ENCODE data around the gene TRAPPC3L. TPM values are rescaled to one million over a fixed set of nuclear protein-coding genes. Genes with fewer than 3 reads are reported as not detected.

TRAPPC3L gene
- total RNA-seq, 1 donor from 2014 or later = not detected

DNA sequence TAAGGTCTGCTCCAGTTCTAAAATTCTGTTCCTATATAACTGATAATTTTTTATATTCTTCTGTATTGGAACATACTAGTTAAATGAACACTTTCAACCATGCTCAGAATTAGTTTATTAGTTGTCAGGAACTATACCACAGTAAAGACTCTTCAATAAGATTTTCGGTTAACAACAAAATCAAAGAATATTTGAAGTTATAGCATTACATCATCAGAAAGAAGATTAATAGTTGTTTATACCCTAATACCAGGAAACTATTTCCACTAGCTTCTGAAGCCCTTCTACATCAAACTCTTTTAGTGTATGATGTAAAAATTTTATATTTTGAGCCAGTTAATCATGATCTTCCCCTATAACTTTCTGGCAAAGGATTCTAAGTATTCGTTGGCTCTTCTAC is 14.6 kb upstream of the TRAPPC3L start:
- no peak for DNase-seq (ENCODE audit: extremely low read depth, low read depth, low spot score)

DNA sequence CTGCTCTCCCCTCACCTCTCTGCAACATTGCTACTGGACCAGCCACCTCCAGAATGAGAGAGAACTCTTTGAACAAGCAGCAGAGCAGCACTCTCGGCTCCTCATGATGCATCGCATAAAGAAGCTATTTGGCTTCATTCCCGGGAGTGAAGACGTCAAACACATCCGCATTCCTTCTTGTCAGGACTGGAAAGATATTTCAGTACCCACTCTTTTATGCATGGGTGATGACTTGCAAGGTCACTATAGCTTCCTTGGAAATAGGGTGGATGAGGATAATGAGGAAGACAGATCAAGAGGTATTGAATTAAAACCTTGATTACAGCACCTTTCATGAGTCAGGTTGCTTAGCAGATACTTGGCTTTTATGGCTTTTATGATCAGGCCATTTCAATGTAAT is 12.4 kb upstream of the TRAPPC3L start:
- DNase-seq (ENCODE audit: extremely low read depth, low read depth, low spot score) = peak; percentile 77

DNA sequence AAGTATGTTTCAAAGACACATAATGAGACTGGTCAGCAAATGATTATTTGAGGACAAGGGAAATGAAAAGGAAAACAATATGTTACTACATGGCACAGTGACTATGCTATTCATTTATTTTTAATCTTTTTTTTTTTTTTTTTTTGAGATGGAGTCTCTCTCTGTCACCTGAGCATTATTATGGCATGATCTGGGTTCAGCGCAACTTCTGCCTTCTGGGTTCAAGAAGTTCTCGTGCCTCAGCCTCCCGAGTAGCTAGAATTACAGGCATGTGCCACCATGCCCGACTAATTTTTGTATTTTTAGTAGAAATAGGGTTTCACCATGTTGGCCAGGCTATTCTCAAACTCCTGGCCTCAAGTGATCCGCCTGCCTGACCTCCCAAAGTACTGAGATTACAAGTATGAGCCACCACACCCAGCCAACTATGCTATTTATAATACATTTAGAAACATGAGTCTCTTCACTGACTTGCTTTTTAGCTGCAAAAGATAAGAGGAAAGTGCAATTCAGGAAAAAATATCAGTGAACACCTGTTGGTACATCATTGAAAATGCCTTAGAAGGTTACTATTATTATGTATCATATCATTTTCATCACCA is 11.4 kb upstream of the TRAPPC3L start:
- no peak for DNase-seq (ENCODE audit: extremely low read depth, low read depth, low spot score)

DNA sequence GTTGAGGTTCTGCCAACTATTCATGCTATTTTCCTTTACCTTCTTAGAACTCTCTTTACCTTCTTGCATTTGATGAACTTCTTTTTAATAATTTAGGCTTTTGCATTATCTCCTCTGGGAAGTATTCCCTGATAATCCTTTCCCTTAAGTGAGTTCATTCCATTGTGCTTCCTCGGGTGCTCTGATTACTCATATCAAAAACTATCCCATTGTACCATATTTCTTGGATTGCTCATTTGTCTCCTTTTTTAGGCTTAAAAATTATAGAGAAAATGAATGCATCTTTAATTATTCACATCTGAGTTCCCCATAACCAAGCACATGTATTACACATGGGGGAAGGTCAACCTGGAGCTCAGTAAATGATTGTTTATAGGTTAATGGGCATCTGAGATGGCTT is 10.6 kb upstream of the TRAPPC3L start:
- DNase-seq (ENCODE audit: extremely low read depth, low read depth, low spot score) = no peak

DNA sequence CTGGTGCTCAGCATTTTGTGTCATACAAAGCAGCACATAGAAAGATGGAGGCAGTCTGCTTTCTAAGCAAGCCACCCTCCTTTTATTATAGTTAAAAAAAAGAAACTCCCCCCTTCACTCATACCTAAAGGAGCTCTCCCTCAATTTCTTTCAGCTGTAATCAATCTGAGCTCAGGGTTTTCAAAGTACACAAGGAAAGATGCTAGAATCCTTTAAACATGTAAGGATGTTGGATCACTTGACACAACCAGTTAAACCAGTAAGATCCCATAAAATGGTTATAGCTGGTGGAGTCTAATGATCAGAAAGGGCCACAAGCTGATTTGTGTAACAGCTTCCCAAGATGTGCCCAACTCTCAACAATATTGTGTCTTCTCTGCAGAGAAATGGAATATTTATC is 8.0 kb upstream of the TRAPPC3L start, which contains the start of gene CALHM4:
CALHM4 (plus strand) TSS at position 301 of the 400 bp plus-strand sequence; CDS start at position 344, 43 bp downstream.
- DNase-seq (ENCODE audit: extremely low read depth, low read depth, low spot score) = no peak

DNA sequence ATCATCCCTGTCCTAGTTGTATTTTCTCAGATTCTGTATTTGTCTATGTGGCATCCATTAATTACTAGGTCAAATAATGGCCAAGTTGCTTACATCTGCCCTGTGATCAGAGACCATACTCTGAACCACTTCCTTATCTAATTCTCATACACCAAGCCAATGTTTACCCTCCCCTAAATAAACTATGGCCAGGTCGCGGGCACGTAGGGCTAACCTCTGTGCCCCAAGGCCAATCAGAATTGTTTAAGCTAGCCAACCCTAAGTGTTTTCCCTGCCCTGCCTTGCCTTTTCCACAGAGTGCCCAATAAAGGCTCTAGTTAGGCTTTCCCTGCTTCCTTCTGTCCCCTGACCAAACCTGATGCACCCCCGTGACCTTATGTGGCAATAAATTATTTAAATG is 5.3 kb upstream of the TRAPPC3L start:
- DNase-seq (ENCODE audit: extremely low read depth, low read depth, low spot score) = no peak

DNA sequence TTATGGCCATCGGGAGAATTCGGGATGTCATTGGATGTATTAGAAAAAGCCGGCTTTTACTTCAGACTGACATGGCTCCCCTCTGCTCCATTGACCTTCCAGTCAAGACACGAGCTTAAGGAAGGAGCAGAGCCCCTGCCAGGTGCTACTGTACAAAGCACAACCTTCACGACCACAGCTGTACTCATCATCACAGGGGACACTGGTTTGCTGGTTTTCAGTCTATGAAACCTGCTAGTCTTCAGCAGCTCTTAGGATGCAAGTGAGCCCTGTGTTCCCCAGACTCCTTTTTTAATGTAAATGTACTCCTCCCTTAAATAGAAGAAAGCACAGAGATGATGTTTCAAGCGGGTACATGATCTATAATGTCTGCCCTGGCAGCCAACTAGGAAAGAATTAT is 1.9 kb upstream of the TRAPPC3L start:
- DNase-seq (ENCODE audit: extremely low read depth, low read depth, low spot score) = no peak

DNA sequence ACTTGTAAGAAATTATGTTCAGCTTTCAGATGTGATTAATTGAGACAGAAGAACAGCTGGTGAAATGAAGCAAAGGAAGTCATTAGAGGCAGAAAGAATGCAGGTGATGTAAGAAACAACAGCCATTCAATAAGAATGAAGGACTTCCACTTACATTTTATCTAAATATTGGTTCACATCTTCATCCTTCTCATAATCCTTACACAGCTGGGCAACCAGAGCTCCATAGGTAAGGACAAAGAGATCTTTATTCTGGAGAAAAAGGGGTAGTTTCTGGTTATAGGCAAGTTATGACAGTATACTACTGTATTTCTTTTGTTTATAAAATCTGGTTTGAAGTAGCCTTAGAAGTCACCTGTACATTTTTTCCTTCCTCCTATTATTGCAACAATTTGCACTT is 2.3 kb downstream of the TRAPPC3L start:
- no peak for DNase-seq (ENCODE audit: extremely low read depth, low read depth, low spot score)

DNA sequence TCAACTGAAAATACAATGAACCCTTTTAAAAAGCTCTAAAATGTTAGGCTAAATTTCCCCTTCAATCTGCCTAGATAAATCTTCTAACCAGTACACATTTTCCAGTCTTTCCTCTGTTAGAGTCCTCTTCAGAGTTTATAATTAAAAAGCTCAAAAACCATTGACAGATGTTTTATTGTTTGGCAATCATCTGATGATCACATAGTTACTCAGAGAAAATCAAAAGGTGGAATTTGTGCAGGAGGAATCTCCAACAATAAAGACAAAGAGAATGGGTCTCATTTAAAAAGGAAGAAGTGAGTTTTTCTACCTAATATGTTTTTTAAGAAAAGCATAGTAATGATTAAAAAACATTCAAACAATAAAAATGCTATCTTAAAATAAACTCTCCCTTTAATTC is 3.1 kb downstream of the TRAPPC3L start:
- no peak for DNase-seq (ENCODE audit: extremely low read depth, low read depth, low spot score)

DNA sequence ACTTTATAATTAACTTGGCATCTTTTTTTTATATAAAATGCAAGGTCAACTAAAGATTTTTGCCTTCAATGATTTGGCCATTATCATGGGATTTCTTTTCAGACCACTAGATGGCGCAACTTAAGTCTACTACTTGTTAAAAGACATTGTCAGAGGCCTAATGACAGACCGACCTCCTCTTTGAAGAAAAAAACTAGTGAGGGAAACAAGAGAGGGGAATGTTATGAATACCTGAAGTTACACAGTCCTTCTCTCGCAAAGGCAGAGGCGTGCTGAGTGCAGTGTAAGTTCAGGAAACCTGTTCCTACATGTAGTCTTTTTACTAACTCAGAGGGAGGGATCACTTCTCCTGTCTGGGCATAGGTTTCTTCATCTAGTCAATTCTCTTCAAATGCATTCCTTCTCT is 9.3 kb downstream of the TRAPPC3L start:
- peak; percentile 62 for DNase-seq (ENCODE audit: extremely low read depth, low read depth, low spot score)

DNA sequence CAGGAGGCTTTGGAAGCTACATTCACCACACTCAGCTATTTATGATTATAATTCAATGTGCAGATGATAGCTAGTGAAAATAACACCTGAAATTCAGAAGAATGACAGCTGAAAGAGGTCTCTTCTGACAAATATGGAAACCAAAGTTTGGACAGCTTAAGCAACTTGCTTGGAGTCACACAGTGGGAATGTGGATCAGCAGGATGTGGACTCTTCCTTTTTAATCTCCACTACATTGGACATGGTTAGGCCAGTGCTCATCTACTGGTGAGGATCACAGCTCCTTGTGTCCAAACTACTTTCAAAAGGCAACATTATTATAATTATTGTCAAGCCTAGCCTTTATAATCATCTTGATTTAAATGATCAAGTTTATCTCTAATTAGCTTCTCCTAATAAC is 10.4 kb downstream of the TRAPPC3L start:
- no peak for DNase-seq (ENCODE audit: extremely low read depth, low read depth, low spot score)

DNA sequence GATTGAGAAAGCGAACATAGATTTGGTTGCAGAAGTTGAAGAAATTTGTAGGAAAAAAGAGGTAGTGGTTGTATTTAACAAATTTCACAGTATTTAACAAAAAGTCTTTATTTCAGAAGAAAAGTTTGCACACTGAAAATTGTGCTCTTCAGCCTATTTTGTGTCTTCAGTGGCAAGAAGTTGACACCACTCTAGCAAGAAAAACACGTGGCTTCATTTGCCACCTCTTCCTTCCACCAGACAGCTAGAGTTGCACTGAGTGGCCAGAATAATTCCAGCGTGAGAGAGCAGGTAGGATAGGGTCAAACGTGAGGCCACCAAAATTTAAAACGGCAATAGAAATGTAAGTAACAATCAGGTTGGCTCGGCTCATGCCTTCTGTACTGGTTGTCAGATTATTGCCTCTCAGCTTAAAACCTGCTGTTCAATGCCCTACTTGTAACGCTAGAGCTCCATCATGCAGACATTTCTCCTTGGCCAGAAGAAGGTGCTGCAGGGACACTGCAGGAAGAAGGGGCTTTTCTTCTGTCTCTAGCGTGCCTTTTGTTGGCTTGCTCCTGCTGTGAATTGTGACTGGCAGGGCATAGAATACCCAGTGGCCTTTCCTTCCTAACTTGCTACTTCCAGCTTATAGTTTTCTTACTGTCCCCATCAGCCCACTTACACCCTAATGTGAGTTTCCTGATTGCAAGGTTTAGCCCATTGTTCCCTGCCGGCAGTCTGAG is 12.1 kb downstream of the TRAPPC3L start:
- no peak for DNase-seq (ENCODE audit: extremely low read depth, low read depth, low spot score)

DNA sequence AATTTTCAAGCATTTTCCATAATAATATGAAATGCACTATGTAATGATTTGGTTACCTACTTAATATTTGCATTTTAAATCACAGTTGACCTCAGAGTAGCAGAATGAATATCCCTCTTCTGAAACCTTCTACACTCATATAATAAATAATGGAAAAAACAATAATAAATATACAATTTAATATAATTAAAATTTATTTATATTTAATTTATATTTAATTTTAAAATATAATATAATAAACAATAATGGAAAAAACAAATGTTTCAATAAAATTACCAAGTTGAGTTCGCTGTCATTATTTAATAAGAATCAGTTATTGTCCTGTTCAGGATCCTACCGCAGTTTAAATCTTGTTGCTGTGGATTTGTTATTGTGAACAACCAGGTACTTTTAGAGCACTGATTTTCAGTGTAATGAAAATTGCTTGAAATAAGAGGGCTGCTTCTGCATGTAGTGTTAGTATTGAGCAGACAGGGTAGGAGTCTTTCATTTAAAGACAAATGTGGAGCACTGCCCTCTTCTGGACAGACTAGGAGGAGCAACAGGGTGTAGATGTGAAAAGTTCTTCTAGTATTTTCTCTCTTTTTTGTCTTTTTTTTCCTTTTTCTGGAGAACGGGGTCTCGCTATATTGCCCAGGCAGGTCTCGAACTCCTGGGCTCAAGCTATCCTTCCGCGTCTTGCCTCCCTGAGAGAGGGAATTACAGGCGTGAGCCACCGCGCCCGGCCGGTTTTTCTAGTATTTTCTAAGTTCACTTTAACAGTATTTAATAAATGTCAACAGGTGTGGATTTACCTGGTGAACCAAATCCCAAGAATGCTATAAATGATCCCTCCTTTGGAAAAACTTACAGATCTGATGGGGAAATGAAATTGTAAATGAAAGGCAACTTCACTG is 13.6 kb downstream of the TRAPPC3L start:
- DNase-seq (ENCODE audit: extremely low read depth, low read depth, low spot score) = peak; percentile 45

DNA sequence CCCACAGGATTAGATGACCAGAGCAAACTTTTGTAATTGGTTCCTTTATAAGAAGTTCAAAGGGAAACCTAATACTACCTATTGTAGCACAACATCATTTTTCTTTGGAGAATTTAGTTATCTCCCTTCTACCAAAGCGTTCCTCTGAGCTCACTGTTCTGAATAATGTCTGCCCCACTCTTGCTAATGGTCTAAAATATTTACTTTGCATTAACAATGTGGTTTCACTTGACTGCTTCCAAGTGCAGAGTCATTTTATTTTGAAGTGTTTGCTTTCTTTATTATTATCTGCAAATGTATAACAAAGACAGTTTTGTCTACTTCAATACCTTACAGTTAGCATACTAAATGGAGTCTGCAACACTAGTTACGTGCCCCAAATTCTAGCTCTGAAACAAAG is 15.0 kb downstream of the TRAPPC3L start:
- DNase-seq (ENCODE audit: extremely low read depth, low read depth, low spot score) = no peak

DNA sequence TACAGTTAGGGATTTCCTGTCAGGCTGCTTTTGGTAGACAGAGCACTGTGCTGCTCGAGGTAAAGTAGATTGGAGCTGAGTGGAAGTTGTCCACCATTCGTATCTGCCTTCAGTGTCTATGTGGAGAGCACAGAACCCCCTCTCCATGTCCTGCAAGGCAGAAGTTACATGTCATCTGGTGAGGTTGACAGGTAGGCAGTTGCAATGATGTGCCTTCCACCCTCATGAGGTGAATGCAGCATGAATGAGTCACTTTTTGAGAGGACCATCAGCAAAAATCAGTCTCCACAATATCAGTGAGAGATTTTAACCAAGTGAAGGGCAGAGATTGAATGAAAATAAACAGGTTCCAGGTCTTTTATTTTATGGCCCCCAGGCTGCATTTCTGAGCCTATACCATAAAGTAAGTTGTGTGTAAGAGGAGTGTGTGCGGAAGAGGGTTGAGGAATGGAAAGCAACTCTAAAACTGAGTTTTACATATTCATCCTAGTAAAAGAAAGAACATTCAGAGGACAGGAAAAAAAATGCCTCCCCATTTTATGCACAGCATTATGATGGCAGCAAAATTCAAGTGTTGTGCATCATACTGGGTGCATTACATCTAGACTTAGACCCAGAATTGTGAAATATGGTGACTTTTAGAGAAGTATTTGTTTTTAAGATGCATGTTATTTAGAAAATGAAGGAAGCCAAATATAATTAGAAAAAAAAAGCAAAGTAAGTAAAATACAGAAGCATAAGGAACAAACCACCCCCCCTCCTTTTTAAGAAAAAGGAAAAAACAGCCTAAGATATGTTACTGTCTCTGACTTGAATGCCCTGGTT is 15.8 kb downstream of the TRAPPC3L start:
- no peak for DNase-seq (ENCODE audit: extremely low read depth, low read depth, low spot score)

DNA sequence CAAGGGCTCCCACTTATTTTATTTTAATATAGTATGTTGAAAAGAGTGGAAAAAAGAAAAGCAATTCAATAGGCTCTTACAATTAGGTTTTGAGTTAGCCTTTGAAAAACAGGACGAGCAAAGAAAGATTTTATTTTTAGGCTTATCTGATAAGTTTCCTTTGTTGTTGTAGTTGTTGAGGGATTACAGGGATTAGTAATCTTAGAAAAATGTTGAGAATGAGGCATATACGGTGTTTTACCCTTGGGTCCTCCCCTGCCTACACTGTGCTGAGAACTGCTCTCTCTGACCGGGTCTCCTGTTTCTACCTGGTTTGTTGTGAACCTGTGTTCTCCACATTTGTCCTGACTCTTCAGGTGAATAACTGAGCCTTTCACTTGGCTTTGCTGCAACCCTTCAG is 16.7 kb downstream of the TRAPPC3L start:
- DNase-seq (ENCODE audit: extremely low read depth, low read depth, low spot score) = no peak

DNA sequence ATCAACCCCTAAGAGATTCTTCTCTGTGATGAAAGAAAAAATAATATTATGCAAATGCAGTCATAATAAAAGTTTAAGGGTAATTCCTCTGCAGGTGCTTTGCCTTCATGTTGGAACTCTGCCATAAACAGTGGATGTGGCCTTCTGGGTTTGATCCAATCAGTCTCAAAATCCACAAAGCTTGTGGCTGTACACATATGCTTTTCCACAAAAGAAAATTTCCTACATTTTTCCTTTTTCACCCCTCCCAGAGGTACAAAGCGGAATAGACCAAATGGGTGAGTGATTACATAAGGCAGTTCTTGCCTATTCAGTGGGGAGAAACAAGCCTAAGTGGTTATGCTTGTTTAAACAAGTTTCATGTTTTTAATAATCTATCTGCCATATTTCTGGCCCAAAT is 17.4 kb downstream of the TRAPPC3L start:
- no peak for DNase-seq (ENCODE audit: extremely low read depth, low read depth, low spot score)

DNA sequence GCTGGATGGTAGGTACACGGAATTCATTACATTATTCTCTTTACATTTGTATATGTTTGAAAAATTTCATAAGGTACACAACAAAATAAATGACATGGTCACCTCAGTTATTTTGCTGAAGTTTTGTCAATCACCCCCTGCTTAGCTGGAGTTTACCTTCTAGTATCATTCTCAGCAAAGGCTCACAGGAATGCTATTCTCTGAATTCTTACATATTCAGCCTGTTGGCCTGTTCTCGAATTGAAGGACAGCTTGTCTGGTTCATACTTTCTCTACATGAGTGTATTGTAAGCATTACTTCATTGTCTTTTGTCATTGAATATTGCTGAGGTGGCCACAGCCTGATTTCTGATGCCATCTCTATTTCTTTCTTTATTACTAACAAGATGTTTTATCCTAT is 21.2 kb downstream of the TRAPPC3L start:
- DNase-seq (ENCODE audit: extremely low read depth, low read depth, low spot score) = no peak

DNA sequence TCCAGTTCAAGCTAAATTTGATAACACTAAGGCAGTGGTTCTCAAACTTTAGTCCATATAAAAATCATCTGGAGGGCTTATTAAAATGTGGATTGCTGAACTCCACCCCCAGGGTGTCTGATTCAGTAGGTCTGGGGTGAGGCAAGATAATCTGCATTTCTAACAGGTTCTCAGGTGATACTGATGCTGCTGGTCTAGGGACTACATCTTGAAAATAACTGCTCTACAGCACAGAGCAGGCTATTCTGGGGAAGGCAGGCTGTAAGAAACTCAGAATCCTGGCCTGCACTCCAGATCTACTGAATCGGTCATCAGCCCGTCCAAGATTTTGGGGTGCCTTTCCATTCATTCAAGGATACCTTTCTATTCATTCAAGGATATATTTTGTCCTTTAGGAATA is 22.6 kb downstream of the TRAPPC3L start:
- no peak for DNase-seq (ENCODE audit: extremely low read depth, low read depth, low spot score)

DNA sequence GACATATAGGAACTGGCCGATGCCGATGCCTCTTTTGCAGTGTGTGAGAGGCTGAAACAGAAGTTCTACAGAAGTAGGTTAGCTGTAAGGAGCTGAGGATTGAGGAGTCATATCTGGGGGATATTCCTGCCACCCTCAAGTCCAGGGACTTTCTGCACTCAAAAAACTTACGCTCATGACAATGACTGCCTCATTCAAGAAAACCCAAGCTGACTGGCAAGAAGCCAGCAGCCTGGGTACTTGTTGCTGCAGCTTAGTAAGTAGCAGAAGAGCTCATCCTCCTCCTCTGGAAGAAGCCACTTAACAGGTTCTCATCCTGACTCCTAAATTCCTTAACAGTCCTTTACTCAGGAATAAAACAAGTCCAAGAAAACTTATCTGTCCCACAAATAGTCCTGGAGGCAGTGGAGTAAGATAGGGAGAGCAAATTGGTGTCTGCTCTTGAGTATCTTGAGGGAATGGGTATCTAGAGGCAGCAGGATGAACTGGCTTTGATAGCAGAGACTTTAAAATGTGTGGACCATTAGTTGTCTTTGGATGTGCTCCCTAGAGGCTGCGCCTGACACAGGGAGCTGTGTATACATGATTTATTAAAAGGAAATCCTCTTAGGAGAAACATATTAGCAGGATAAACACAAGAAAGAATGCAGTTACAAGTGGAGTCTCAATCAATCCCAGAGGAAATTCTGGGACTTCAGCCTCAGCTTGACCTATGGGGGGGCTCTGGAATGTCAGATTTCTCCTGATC is 26.7 kb downstream of the TRAPPC3L start:
- DNase-seq (ENCODE audit: extremely low read depth, low read depth, low spot score) = no peak

Data from glomerular endothelial cell (primary cell).